ENCODE measurements around the gene ELMO3.

DNA sequence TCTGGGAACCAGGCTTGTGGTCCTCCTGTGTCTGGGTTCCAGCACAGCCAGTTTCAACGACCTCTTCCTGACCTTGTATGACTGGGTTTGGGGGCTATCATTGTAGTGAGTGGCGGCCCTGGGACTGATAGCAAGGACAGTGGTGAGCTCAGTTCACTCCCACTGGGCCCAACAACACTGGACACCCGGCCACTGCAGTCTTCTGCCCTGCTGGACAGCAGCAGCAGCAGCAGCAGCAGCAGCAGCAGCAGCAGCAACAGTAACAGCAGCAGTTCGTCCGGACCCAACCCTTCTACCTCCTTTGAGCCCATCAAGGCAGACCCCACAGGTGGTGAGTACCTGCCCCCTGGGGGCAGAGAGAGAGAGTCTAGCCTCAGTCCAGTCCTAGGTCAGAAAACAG is 3.3 kb upstream of the ELMO3 start:
- TF ChIP-seq, protein P1, sequence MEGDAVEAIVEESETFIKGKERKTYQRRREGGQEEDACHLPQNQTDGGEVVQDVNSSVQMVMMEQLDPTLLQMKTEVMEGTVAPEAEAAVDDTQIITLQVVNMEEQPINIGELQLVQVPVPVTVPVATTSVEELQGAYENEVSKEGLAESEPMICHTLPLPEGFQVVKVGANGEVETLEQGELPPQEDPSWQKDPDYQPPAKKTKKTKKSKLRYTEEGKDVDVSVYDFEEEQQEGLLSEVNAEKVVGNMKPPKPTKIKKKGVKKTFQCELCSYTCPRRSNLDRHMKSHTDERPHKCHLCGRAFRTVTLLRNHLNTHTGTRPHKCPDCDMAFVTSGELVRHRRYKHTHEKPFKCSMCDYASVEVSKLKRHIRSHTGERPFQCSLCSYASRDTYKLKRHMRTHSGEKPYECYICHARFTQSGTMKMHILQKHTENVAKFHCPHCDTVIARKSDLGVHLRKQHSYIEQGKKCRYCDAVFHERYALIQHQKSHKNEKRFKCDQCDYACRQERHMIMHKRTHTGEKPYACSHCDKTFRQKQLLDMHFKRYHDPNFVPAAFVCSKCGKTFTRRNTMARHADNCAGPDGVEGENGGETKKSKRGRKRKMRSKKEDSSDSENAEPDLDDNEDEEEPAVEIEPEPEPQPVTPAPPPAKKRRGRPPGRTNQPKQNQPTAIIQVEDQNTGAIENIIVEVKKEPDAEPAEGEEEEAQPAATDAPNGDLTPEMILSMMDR (IDR thresholded peaks at IDR 0.05; ENCODE audit: low read depth, low read length): no peak
- no peak for TF ChIP-seq EZH2phosphoT487 (IDR thresholded peaks at IDR 0.05; ENCODE audit: low read depth)

Measured in OCI-LY3 (cell line).